ENCODE data around the gene ZNF778.

Gene ZNF778

DNA sequence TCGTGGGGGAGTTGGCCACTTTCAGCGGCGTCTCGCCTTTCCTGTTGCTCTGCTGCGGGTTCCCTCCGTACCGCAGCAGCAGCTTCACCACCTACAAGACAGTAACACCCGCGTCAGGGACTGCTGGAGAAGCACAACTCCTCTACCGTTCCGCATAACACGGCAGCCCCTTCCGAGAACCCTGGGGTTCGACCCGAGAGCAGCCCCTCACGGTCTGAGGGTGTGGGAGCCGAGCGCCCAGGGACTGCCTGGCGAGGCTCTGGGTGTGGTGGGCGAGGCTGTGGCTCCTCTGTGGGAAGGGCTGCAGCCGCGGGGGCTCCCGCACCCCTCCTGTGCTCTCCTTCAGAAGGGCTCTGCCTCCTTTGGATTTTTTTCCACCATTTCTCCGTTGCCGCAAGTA is 68.6 kb downstream of the ZNF778 start:
- DNase-seq (ENCODE audit: low read depth), result no peak
- H3K4me3 ChIP-seq (ENCODE audit: low read length), result no peak overlapping the region
- TF ChIP-seq, protein P1, sequence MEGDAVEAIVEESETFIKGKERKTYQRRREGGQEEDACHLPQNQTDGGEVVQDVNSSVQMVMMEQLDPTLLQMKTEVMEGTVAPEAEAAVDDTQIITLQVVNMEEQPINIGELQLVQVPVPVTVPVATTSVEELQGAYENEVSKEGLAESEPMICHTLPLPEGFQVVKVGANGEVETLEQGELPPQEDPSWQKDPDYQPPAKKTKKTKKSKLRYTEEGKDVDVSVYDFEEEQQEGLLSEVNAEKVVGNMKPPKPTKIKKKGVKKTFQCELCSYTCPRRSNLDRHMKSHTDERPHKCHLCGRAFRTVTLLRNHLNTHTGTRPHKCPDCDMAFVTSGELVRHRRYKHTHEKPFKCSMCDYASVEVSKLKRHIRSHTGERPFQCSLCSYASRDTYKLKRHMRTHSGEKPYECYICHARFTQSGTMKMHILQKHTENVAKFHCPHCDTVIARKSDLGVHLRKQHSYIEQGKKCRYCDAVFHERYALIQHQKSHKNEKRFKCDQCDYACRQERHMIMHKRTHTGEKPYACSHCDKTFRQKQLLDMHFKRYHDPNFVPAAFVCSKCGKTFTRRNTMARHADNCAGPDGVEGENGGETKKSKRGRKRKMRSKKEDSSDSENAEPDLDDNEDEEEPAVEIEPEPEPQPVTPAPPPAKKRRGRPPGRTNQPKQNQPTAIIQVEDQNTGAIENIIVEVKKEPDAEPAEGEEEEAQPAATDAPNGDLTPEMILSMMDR (conservative IDR thresholded peaks at IDR 0.05; ENCODE audit: low read length), result no peak
